ENCODE measurements around the gene LRRC8B. TPM values are rescaled to one million over a fixed set of nuclear protein-coding genes. Genes with fewer than 3 reads are reported as not detected.

LRRC8B gene
- polyA plus RNA-seq, 3 donors, result 4.5 to 9.1 (median 7.9) TPM

DNA sequence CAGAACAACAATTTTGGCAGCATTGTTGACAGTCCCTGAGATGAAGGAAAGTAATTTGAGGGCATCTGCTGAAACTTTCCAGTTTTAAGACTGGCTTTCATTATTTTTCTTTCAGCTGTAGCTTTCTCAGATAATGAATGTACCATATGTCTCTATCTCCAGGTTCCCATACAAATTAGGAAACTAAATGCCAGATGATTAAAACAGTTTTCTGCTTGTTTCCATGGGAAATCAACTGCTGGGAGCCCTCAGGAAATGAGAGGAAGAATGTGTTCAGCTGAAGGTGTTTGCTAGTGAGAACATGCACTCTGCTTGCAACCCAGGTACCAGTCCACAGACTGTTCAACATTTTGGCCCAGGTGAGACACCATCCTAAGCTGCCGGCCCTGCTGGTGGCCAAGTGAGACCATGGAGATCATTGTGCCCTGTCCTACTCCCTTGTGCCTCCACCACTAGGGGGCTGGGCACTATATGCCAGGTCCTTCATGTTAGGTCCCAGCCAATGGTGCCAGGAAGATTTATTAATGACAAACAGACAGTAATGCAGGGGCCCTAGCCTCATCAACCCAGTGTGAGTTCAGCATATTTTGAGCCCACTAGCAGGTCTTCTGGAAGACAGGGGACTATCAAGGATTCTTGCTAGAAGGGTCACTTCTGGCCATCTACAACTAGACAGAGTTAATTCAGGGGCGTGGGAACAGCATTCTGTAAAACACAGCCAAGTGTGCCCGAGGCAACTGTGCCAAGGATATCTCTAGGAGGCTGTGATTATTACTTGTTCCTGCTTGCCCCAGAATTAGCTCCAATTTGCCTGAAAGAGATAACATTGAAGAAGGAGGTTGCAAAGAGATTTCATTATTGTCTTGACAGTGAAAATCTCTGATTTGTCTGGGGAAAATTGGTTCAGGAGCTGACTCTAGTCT, 91.3 kb downstream of the LRRC8B start:
- peaks cover 10% of the 10 kb centered on the region for H3K4me1 Mint-ChIP-seq
- Histone ChIP-seq H3K4me2 (replicated peaks; ENCODE audit: extremely low read depth, low read length, poor library complexity, severe bottlenecking) (no peak overlapping the region), H3K9me3 (replicated peaks in 1 of 2; ENCODE audit: control insufficient read depth in 1 of 2, insufficient read depth in 1 of 2, low read length in 2 of 2) (peaks cover 6 to 7% of the 10 kb centered on the region in 2 donors), H2AFZ (ENCODE audit: insufficient read depth, low read depth, low read length, poor library complexity, severe bottlenecking) (no peak overlapping the region), H3K79me2 (ENCODE audit: insufficient read depth, low read length) (no peaks in the 10 kb centered on the region), H3K27ac (ENCODE audit: low read depth in 1 of 2, low read length in 2 of 2) (no peak overlapping the region), H3K4me3 (replicated peaks in 1 of 3; ENCODE audit: low read depth in 2 of 3, low read length in 3 of 3) (no peak overlapping the region), H3K4me1 (ENCODE audit: control insufficient read depth in 1 of 2, insufficient read depth in 2 of 2, low read length in 2 of 2) (peaks cover 0 to 8% of the 10 kb centered on the region in 2 donors), H3K9ac (ENCODE audit: insufficient read depth, low read length, poor library complexity, severe bottlenecking) (no peak overlapping the region), H3K36me3 (replicated peaks in 1 of 2; ENCODE audit: control insufficient read depth in 1 of 2, insufficient read depth in 2 of 2, low read length in 2 of 2) (peaks cover 0 to 11% of the 10 kb centered on the region in 2 donors), H3K27me3 (ENCODE audit: control insufficient read depth in 2 of 2, insufficient read depth in 2 of 2, low read length in 2 of 2) (no peaks in the 10 kb centered on the region), H4K20me1 (ENCODE audit: insufficient read depth, low read length) (no peaks in the 10 kb centered on the region)
- 94% methylated on average over 3 of the region's 3 CpGs for WGBS (ENCODE audit: insufficient coverage)
- H3K27me3 Mint-ChIP-seq (ENCODE audit: low read depth in 3 of 3), result no peaks in the 10 kb centered on the region
- peaks cover 0 to 11% (median 8%) of the 10 kb centered on the region in 7 donors for H3K9me3 Mint-ChIP-seq
- peak; percentile 40 to 56 (median 45) for DNase-seq
- H3K36me3 Mint-ChIP-seq, result peaks cover 7 to 19% of the 10 kb centered on the region in 2 donors
- H3K4me3 Mint-ChIP-seq, result no peak overlapping the region
- intact Hi-C loops (cut with micrococcal nuclease), result no loop called here
- H3K27ac Mint-ChIP-seq, result no peak overlapping the region
- TF ChIP-seq, protein P1, sequence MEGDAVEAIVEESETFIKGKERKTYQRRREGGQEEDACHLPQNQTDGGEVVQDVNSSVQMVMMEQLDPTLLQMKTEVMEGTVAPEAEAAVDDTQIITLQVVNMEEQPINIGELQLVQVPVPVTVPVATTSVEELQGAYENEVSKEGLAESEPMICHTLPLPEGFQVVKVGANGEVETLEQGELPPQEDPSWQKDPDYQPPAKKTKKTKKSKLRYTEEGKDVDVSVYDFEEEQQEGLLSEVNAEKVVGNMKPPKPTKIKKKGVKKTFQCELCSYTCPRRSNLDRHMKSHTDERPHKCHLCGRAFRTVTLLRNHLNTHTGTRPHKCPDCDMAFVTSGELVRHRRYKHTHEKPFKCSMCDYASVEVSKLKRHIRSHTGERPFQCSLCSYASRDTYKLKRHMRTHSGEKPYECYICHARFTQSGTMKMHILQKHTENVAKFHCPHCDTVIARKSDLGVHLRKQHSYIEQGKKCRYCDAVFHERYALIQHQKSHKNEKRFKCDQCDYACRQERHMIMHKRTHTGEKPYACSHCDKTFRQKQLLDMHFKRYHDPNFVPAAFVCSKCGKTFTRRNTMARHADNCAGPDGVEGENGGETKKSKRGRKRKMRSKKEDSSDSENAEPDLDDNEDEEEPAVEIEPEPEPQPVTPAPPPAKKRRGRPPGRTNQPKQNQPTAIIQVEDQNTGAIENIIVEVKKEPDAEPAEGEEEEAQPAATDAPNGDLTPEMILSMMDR (IDR thresholded peaks at IDR 0.05), result peak; percentile 72

- H3K79me2 ChIP-seq (ENCODE audit: insufficient read depth, low read length), result no peaks in the 10 kb centered on the region
- Mint-ChIP-seq H3K36me3 (peaks cover 7 to 16% of the 10 kb centered on the region in 2 donors), H3K4me3 (no peak overlapping the region), H3K9me3 (peaks cover 0 to 11% (median 8%) of the 10 kb centered on the region in 7 donors), H3K4me1 (peaks cover 10% of the 10 kb centered on the region), H3K27me3 (ENCODE audit: low read depth in 3 of 3) (no peaks in the 10 kb centered on the region), H3K27ac (no peak overlapping the region)
- H2AFZ ChIP-seq (ENCODE audit: insufficient read depth, low read depth, low read length, poor library complexity, severe bottlenecking), result no peak overlapping the region
- H3K4me1 ChIP-seq (ENCODE audit: control insufficient read depth in 1 of 2, insufficient read depth in 2 of 2, low read length in 2 of 2), result peaks cover 0 to 12% of the 10 kb centered on the region in 2 donors
- no peak for DNase-seq
- H3K9ac ChIP-seq (ENCODE audit: insufficient read depth, low read length, poor library complexity, severe bottlenecking), result no peak overlapping the region
- no peak overlapping the region for H3K27ac ChIP-seq (ENCODE audit: low read depth in 1 of 2, low read length in 2 of 2)
- H3K36me3 ChIP-seq (replicated peaks in 1 of 2; ENCODE audit: control insufficient read depth in 1 of 2, insufficient read depth in 2 of 2, low read length in 2 of 2), result peaks cover 0 to 11% of the 10 kb centered on the region in 2 donors
- H3K27me3 ChIP-seq (ENCODE audit: control insufficient read depth in 2 of 2, insufficient read depth in 2 of 2, low read length in 2 of 2), result no peaks in the 10 kb centered on the region
- no peaks in the 10 kb centered on the region for H4K20me1 ChIP-seq (ENCODE audit: insufficient read depth, low read length)
- TF ChIP-seq, protein P1 (IDR thresholded peaks at IDR 0.05), result no peak
- no peak overlapping the region for H3K4me2 ChIP-seq (replicated peaks; ENCODE audit: extremely low read depth, low read length, poor library complexity, severe bottlenecking)
- whole genome bisulfite sequencing (ENCODE audit: insufficient coverage), result 100% methylated on average over 1 of the region's 2 CpGs
- H3K4me3 ChIP-seq (replicated peaks in 1 of 3; ENCODE audit: low read depth in 2 of 3, low read length in 3 of 3), result no peak overlapping the region
- peaks cover 6 to 7% of the 10 kb centered on the region in 2 donors for H3K9me3 ChIP-seq (replicated peaks in 1 of 2; ENCODE audit: control insufficient read depth in 1 of 2, insufficient read depth in 1 of 2, low read length in 2 of 2)
- intact Hi-C loops (cut with micrococcal nuclease), result no loop called here
These were observed 92.4 kb downstream of the LRRC8B start for GRCh38 chr1:89616844-89617627.
